Measurements from ENCODE around the gene EFCAB11.

DNA sequence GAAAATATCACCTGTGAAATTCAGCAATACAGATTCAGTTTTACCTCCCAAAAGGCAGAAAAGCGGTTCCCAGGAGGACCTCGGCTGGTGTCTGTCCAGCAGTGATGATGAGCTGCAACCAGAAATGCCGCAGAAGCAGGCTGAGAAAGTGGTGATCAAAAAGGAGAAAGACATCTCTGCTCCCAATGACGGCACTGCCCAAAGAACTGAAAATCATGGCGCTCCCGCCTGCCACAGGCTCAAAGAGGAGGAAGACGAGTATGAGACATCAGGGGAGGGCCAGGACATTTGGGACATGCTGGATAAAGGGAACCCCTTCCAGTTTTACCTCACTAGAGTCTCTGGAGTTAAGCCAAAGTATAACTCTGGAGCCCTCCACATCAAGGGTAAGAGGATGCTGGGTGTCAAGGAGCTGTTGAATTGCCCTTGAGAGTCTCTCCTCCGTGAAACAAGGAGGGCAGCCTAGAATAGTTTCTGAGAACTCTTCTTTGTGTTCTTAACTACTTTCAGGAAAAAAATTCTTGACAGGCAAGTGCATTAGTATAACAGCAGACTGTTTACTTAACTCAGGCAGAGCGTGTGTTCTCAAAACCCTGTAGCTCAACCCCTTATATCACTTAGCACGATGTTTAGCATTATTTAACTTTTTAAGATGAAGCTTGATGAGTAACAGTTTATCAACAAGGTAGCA, 8.9 kb upstream of the EFCAB11 start:
- TF ChIP-seq HCFC1 (IDR thresholded peaks at IDR 0.05; ENCODE audit: low read depth, low read length): no peak
- no peak for TF ChIP-seq HOMEZ (CRISPR knock-in tag; IDR thresholded peaks at IDR 0.05)
- no peak for TF ChIP-seq TARDBP (IDR thresholded peaks at IDR 0.05)
- TF ChIP-seq ZNF76 (CRISPR knock-in tag; IDR thresholded peaks at IDR 0.05; ENCODE audit: borderline replicate concordance): no peak
- no peak for TF ChIP-seq BCL6 (CRISPR knock-in tag; IDR thresholded peaks at IDR 0.05)
- TF ChIP-seq GABPB2 (CRISPR knock-in tag; conservative IDR thresholded peaks at IDR 0.05): no peak
